ENCODE results near the gene USP46. TPM values are rescaled to one million over a fixed set of nuclear protein-coding genes. Genes with fewer than 3 reads are reported as not detected.

The USP46 gene
- total and polyA plus RNA-seq, 4 donors, result 4.8 to 24.1 (median 14.5) TPM

DNA sequence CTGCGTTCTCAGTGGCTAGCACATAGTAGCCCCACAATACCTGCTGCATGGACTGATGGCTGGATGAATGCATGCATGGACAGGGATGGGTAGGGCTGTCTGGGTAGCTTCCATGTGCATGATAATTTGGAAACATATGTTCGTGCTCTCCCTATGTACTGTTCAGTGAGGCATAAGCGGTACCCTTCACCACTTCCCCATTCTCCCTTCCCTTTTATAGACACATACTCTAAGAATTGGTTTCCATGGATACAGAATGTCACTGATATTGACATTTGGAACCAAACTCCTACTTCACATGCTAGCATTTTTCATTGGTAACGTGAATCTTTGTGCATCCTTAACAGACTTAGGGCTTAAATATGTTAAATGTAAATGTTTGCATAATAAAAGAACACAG lies 20.4 kb downstream of the USP46 start:
- H3K36me3 ChIP-seq (ENCODE audit: control insufficient read depth in 1 of 2, insufficient read depth in 2 of 2, low read length in 1 of 2), result no peaks in the 10 kb centered on the region
- H3K4me1 ChIP-seq (ENCODE audit: control insufficient read depth in 1 of 2, insufficient read depth in 2 of 2, low read length in 2 of 2), result peaks cover 5 to 11% of the 10 kb centered on the region in 2 donors
- DNase-seq (no peak), ATAC-seq (ENCODE audit: low FRiP score) (no peak)
- no peaks in the 10 kb centered on the region for H3K27me3 ChIP-seq (ENCODE audit: control insufficient read depth in 1 of 2, insufficient read depth in 2 of 2, low read length in 1 of 2)
- H3K27ac ChIP-seq (ENCODE audit: low read depth in 1 of 2, low read length in 2 of 2), result no peak overlapping the region
- H3K4me3 ChIP-seq (ENCODE audit: low read length in 2 of 2), result no peak overlapping the region
- H3K9me3 ChIP-seq (ENCODE audit: control insufficient read depth, low read length), result no peaks in the 10 kb centered on the region
- intact Hi-C loops (cut with DNase I), result no loop called here
- 93 to 98% methylated on average over 4 of the region's 4 CpGs for WGBS, 2 donors

DNA sequence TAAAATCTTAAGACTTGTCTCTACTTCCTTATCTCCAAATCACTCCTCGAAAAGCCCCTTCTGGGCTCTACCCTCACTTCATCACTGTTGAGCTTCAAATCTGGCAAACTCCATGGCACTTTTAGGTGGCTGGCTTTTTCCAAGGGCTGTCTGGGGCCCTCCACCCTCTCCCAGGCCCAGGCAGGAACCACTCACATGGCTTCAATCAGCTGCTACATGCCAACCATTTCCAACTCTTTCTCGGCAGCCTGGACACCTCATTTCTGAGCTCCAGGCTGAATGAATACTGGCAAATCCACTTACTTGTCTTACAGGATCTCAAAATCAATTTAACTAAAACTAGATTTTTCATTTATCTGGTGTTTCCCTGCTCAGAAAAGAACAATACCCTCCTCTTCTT lies 22.0 kb downstream of the USP46 start:
- DNase-seq (no peak), ATAC-seq (ENCODE audit: low FRiP score) (no peak)
- 20 to 28% methylated on average over 2 of the region's 2 CpGs for WGBS, 2 donors

DNA sequence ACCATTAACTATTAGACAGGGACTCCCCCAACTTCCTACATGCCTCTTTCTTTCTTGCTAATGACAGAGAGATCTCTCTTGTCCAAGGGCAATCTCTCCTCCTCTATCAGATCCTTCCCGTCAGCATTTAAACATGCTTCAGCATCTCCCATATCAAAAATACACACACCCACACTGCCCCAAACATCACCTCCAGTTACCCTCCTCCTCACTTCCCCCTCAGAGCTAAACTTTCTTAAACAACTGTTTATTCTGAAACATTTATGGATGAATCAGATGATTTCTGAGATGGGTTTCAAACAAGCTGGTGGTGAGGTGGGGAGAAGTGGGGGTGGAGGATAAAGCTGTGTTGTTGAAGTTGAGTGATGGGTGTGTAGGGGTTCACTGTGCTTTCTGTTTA lies 23.5 kb downstream of the USP46 start:
- ATAC-seq (ENCODE audit: low FRiP score) (no peak), DNase-seq (no peak)
- Histone ChIP-seq H3K4me1 (ENCODE audit: control insufficient read depth in 1 of 2, insufficient read depth in 2 of 2, low read length in 2 of 2) (peaks cover 3 to 6% of the 10 kb centered on the region in 2 donors), H3K27ac (ENCODE audit: low read depth in 1 of 2, low read length in 2 of 2) (no peak overlapping the region), H3K36me3 (ENCODE audit: control insufficient read depth in 1 of 2, insufficient read depth in 2 of 2, low read length in 1 of 2) (no peaks in the 10 kb centered on the region), H3K27me3 (ENCODE audit: control insufficient read depth in 1 of 2, insufficient read depth in 2 of 2, low read length in 1 of 2) (no peaks in the 10 kb centered on the region), H3K4me3 (ENCODE audit: low read length in 2 of 2) (no peak overlapping the region), H3K9me3 (ENCODE audit: control insufficient read depth, low read length) (no peaks in the 10 kb centered on the region)
- intact Hi-C loops (cut with DNase I), result no loop called here
- WGBS, 2 donors, result 81 to 89% methylated on average over 1 of the region's 1 CpG

More for the DNA sequence above, 22.0 kb downstream of the USP46 start:
- Histone ChIP-seq H3K9me3 (ENCODE audit: control insufficient read depth, low read length) (no peaks in the 10 kb centered on the region), H3K4me1 (ENCODE audit: control insufficient read depth in 1 of 2, insufficient read depth in 2 of 2, low read length in 2 of 2) (peaks cover 5 to 7% of the 10 kb centered on the region in 2 donors), H3K36me3 (ENCODE audit: control insufficient read depth in 1 of 2, insufficient read depth in 2 of 2, low read length in 1 of 2) (no peaks in the 10 kb centered on the region), H3K27ac (ENCODE audit: low read depth in 1 of 2, low read length in 2 of 2) (no peak overlapping the region), H3K27me3 (ENCODE audit: control insufficient read depth in 1 of 2, insufficient read depth in 2 of 2, low read length in 1 of 2) (no peaks in the 10 kb centered on the region), H3K4me3 (ENCODE audit: low read length in 2 of 2) (no peak overlapping the region)
- intact Hi-C loops (cut with DNase I), result no loop called here

DNA sequence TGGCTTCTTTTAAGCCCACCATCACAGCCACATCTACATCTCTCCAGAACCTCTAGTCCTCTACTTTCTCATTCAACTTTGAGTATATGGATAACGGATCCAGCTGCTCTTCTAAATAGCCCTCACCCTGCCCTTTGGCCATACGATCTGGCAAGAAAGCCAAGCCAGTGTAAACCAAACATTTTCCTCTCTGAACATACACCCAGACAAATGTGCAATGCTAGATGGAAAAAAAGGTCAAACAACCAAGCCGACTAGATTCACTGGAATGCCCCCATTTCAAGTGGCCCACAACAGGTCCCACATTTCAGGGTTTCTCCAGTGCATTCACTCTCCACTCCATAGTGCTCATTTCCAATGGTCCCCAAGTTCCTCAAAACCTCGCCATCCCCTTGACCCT lies 24.0 kb downstream of the USP46 start:
- no peak for ATAC-seq (ENCODE audit: low FRiP score)
- WGBS, 2 donors, result 69 to 71% methylated on average over 4 of the region's 4 CpGs

DNA sequence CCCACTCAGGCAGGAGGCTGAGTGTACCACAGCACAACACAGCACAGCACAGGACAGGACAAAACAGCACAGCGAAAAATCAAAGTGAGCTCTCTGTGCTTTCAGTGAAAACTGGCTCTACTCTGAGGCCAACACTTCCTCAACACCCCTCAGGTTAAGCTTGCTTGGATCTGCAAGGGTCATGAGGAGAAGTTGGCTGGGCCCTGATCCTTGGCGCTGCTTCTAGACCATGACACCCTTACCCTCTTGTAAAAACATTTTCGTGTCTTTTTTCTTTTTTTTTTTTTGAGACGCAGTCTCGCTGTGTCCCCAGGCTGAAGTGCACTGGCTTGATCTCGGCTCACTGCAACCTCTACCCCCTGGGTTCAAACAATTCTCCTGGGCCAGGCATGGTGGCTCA lies 25.3 kb downstream of the USP46 start:
- intact Hi-C loops (cut with DNase I), result no loop called here
- DNase-seq, result no peak
- no peaks in the 10 kb centered on the region for H3K36me3 ChIP-seq (ENCODE audit: control insufficient read depth in 1 of 2, insufficient read depth in 2 of 2, low read length in 1 of 2)
- peaks cover 5 to 11% of the 10 kb centered on the region in 2 donors for H3K4me1 ChIP-seq (ENCODE audit: control insufficient read depth in 1 of 2, insufficient read depth in 2 of 2, low read length in 2 of 2)
- H3K27me3 ChIP-seq (ENCODE audit: control insufficient read depth in 1 of 2, insufficient read depth in 2 of 2, low read length in 1 of 2), result no peaks in the 10 kb centered on the region
- H3K9me3 ChIP-seq (ENCODE audit: control insufficient read depth, low read length), result no peaks in the 10 kb centered on the region
- ATAC-seq (ENCODE audit: low FRiP score), result no peak
- WGBS, 2 donors, result 69 to 70% methylated on average over 6 of the region's 6 CpGs
- peak overlapping the region in 1 of 2 donors; percentile 10 for H3K27ac ChIP-seq (ENCODE audit: low read depth in 1 of 2, low read length in 2 of 2)
- no peak overlapping the region for H3K4me3 ChIP-seq (ENCODE audit: low read length in 2 of 2)

More for the DNA sequence above, 24.0 kb downstream of the USP46 start:
- Histone ChIP-seq H3K9me3 (ENCODE audit: control insufficient read depth, low read length) (no peaks in the 10 kb centered on the region), H3K27me3 (ENCODE audit: control insufficient read depth in 1 of 2, insufficient read depth in 2 of 2, low read length in 1 of 2) (no peaks in the 10 kb centered on the region), H3K4me3 (ENCODE audit: low read length in 2 of 2) (no peak overlapping the region), H3K4me1 (ENCODE audit: control insufficient read depth in 1 of 2, insufficient read depth in 2 of 2, low read length in 2 of 2) (peaks cover 3 to 6% of the 10 kb centered on the region in 2 donors), H3K27ac (ENCODE audit: low read depth in 1 of 2, low read length in 2 of 2) (no peak overlapping the region), H3K36me3 (ENCODE audit: control insufficient read depth in 1 of 2, insufficient read depth in 2 of 2, low read length in 1 of 2) (no peaks in the 10 kb centered on the region)
- intact Hi-C loops (cut with DNase I), result no loop called here
- no peak for DNase-seq

DNA sequence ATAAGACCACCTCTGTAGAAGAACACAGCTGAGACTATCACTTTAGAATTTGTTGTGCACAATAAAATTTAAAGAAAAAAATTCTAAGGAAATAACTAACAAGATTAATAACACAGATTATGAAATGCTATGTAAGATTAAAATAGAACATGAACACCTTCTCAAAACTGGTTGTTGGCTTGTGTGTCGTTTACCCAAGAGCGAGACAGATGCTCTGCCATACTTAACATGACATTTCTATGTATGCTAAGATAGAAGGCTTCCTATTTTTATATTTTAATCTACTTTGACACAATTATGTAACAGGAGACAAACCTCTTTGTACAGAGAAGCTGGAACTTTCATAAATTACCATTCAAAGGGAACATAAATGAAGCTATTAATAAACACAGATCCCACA lies 30.1 kb downstream of the USP46 start:
- H3K9me3 ChIP-seq (ENCODE audit: control insufficient read depth, low read length), result no peaks in the 10 kb centered on the region
- H3K4me1 ChIP-seq (ENCODE audit: control insufficient read depth in 1 of 2, insufficient read depth in 2 of 2, low read length in 2 of 2), result peaks cover 7 to 11% of the 10 kb centered on the region in 2 donors
- no peaks in the 10 kb centered on the region for H3K27me3 ChIP-seq (ENCODE audit: control insufficient read depth in 1 of 2, insufficient read depth in 2 of 2, low read length in 1 of 2)
- ATAC-seq (ENCODE audit: low FRiP score) (no peak), DNase-seq (no peak)
- no peak overlapping the region for H3K4me3 ChIP-seq (ENCODE audit: low read length in 2 of 2)
- H3K27ac ChIP-seq (ENCODE audit: low read depth in 1 of 2, low read length in 2 of 2), result peak overlapping the region in 1 of 2 donors; percentile 70
- peaks cover 0 to 3% of the 10 kb centered on the region in 2 donors for H3K36me3 ChIP-seq (ENCODE audit: control insufficient read depth in 1 of 2, insufficient read depth in 2 of 2, low read length in 1 of 2)
- intact Hi-C loops (cut with DNase I), result no loop called here
- WGBS, 2 donors, result 2 to 19% methylated on average over 2 of the region's 2 CpGs

DNA sequence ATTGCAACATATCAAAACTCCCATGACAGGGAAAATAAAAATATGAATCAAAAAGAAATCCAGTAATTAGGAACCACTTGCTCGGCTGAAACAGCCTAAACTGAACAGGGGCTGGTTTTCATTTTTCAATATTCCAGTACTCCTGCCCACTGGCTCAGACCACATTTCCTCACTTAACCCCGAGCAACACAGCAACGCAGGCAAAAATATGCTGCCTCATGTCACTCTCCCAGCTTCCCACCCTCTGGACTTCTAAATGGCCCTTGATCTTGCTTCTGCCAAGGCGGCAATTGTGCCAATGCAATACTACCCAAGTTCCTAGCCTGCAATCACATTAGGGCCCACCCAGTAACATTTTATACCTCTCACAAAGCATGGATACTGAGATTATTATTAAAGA lies 30.6 kb downstream of the USP46 start:
- 7 to 9% methylated on average over 4 of the region's 4 CpGs for WGBS, 2 donors
- peak overlapping the region; percentile 39 to 70 for H3K27ac ChIP-seq (ENCODE audit: low read depth in 1 of 2, low read length in 2 of 2)
- ATAC-seq (ENCODE audit: low FRiP score), result peak; percentile 9
- H3K27me3 ChIP-seq (ENCODE audit: control insufficient read depth in 1 of 2, insufficient read depth in 2 of 2, low read length in 1 of 2), result no peaks in the 10 kb centered on the region
- no peak overlapping the region for H3K4me3 ChIP-seq (ENCODE audit: low read length in 2 of 2)
- peaks cover 7 to 11% of the 10 kb centered on the region in 2 donors for H3K4me1 ChIP-seq (ENCODE audit: control insufficient read depth in 1 of 2, insufficient read depth in 2 of 2, low read length in 2 of 2)
- no peak for DNase-seq
- intact Hi-C loops (cut with DNase I), result no loop called here
- no peaks in the 10 kb centered on the region for H3K9me3 ChIP-seq (ENCODE audit: control insufficient read depth, low read length)
- H3K36me3 ChIP-seq (ENCODE audit: control insufficient read depth in 1 of 2, insufficient read depth in 2 of 2, low read length in 1 of 2), result peaks cover 0 to 3% of the 10 kb centered on the region in 2 donors

DNA sequence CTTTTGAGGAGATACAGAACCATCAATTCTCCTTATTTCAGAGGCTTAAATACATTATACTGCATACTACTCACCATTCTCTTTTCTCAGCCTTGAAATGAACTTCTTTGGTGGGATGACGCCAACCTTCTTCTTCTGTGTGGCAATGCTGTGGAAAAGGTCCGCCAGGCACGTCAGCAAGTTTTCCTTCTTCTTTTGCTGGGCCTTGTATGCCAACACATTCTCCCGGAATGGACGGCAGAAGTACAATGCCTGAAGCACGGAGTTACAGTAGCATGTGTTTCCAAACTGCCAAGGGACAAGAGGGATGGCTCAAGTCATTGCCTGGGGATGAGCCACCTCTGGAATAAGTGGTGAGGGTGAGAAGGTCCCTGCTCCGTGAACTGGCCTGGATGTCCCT lies 31.2 kb downstream of the USP46 start:
- DNase-seq (peak in 1 of 2 donors; percentile 68), ATAC-seq (ENCODE audit: low FRiP score) (no peak)
- intact Hi-C loops (cut with DNase I), result no loop called here
- 19 to 30% methylated on average over 7 of the region's 7 CpGs for WGBS, 2 donors
- Histone ChIP-seq H3K9me3 (ENCODE audit: control insufficient read depth, low read length) (no peaks in the 10 kb centered on the region), H3K27me3 (ENCODE audit: control insufficient read depth in 1 of 2, insufficient read depth in 2 of 2, low read length in 1 of 2) (no peaks in the 10 kb centered on the region), H3K4me1 (ENCODE audit: control insufficient read depth in 1 of 2, insufficient read depth in 2 of 2, low read length in 2 of 2) (peaks cover 5 to 7% of the 10 kb centered on the region in 2 donors), H3K36me3 (ENCODE audit: control insufficient read depth in 1 of 2, insufficient read depth in 2 of 2, low read length in 1 of 2) (peaks cover 0 to 3% of the 10 kb centered on the region in 2 donors), H3K4me3 (ENCODE audit: low read length in 2 of 2) (no peak overlapping the region), H3K27ac (ENCODE audit: low read depth in 1 of 2, low read length in 2 of 2) (peak overlapping the region; percentile 58 to 70)

DNA sequence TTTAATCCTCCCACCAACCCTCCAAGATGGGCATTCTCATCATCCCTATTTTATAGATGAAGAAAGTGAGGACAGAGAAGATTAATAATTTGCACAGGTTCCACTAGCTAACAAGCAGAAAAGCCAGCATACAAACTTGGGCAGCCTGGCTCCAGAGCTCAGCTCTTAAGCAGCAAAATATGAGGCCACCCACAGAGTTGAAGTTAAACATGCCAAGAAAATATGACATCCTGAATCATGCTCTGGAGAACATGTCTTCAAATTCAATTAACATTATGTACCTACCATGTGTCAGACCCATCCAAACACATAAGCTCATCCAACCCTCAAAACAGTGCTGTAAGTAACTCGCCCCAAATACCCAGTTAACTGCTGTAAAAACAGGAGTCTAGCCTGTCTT lies 33.9 kb downstream of the USP46 start:
- Histone ChIP-seq H3K27me3 (ENCODE audit: control insufficient read depth in 1 of 2, insufficient read depth in 2 of 2, low read length in 1 of 2) (no peaks in the 10 kb centered on the region), H3K9me3 (ENCODE audit: control insufficient read depth, low read length) (no peaks in the 10 kb centered on the region), H3K36me3 (ENCODE audit: control insufficient read depth in 1 of 2, insufficient read depth in 2 of 2, low read length in 1 of 2) (peaks cover 0 to 3% of the 10 kb centered on the region in 2 donors), H3K27ac (ENCODE audit: low read depth in 1 of 2, low read length in 2 of 2) (no peak overlapping the region), H3K4me1 (ENCODE audit: control insufficient read depth in 1 of 2, insufficient read depth in 2 of 2, low read length in 2 of 2) (peaks cover 5 to 6% of the 10 kb centered on the region in 2 donors), H3K4me3 (ENCODE audit: low read length in 2 of 2) (no peak overlapping the region)
- intact Hi-C loops (cut with DNase I), result no loop called here
- DNase-seq (no peak), ATAC-seq (ENCODE audit: low FRiP score) (no peak)
- WGBS, 2 donors, result 91% methylated on average over 1 of the region's 1 CpG
